ENCODE results near the gene XRCC4. TPM values are rescaled to one million over a fixed set of nuclear protein-coding genes. Genes with fewer than 3 reads are reported as not detected.

The XRCC4 gene
- polyA plus RNA-seq, 1 of the 3 experiments (the other 2 are of a cell fraction): 1.8 TPM

- H3K79me2 ChIP-seq (ENCODE audit: insufficient read depth): no peaks in the 10 kb centered on the region
- H3K9me2 ChIP-seq: no peaks in the 10 kb centered on the region
- ChIA-PET POLR2A (no interaction called here), CTCF (interaction anchor here (0.7 kb wide), 1 partner anchor 30 kb away, joined by 4 read pairs; no protein-coding TSS in a partner anchor)
- H3K4me2 ChIP-seq: no peak overlapping the region
- TF ChIP-seq MEF2A (IDR thresholded peaks at IDR 0.05; ENCODE audit: borderline replicate concordance, low read depth): no peak
- no peak for TF ChIP-seq POLR2AphosphoS5 (IDR thresholded peaks at IDR 0.05; ENCODE audit: low read depth, low read length)
- no peak for TF ChIP-seq USF2 (IDR thresholded peaks at IDR 0.05; ENCODE audit: borderline replicate concordance, low read depth, low read length)
- TF ChIP-seq USF1 (IDR thresholded peaks at IDR 0.05; ENCODE audit: borderline replicate concordance, low read depth): no peak
- H3K36me3 ChIP-seq (replicated peaks in 1 of 2; ENCODE audit: control insufficient read depth in 1 of 2, insufficient read depth in 2 of 2, low read length in 1 of 2): no peaks in the 10 kb centered on the region
- no peaks in the 10 kb centered on the region for H3K27me3 ChIP-seq (ENCODE audit: insufficient read depth)
- H3F3A ChIP-seq (replicated peaks; ENCODE audit: insufficient read depth): peaks cover 11% of the 10 kb centered on the region
- no peaks in the 10 kb centered on the region for H4K20me1 ChIP-seq (ENCODE audit: insufficient read depth)
- no peak overlapping the region for H3K4me3 ChIP-seq (ENCODE audit: low read depth in 2 of 2, low read length in 1 of 2)
- no peaks in the 10 kb centered on the region for H3K9me3 ChIP-seq
- H3K9ac ChIP-seq: no peak overlapping the region
- 91% methylated on average over 7 of the region's 7 CpGs for WGBS (ENCODE audit: low lambda C conversion rate)
- no peak overlapping the region for H3K27ac ChIP-seq (ENCODE audit: low read depth in 2 of 2, low read length in 1 of 2)
- no peak overlapping the region; the same call in 1 of the 2 replicates for H2AFZ ChIP-seq (ENCODE audit: low read depth)
- DNase-seq: no peak
- H3K4me1 ChIP-seq (ENCODE audit: control insufficient read depth in 1 of 2, insufficient read depth in 2 of 2, low read depth in 1 of 2, low read length in 1 of 2): no peaks in the 10 kb centered on the region
Observed at GRCh38 chr5:83378624-83379289, 301.4 kb downstream of the XRCC4 start.

GRCh38 chr5:83385812-83386211 lies 308.5 kb downstream of the XRCC4 start:
- H3K4me2 ChIP-seq: no peak overlapping the region
- no peaks in the 10 kb centered on the region for H3K9me2 ChIP-seq
- no peak overlapping the region for H2AFZ ChIP-seq (ENCODE audit: low read depth)
- DNase-seq: no peak
- no peaks in the 10 kb centered on the region for H3K36me3 ChIP-seq (replicated peaks in 1 of 2; ENCODE audit: control insufficient read depth in 1 of 2, insufficient read depth in 2 of 2, low read length in 1 of 2)
- no peaks in the 10 kb centered on the region for H3F3A ChIP-seq (replicated peaks; ENCODE audit: insufficient read depth)
- no peak for TF ChIP-seq FOXJ3 (CRISPR knock-in tag; IDR thresholded peaks at IDR 0.05)
- TF ChIP-seq POLR2AphosphoS5 (IDR thresholded peaks at IDR 0.05; ENCODE audit: low read depth, low read length): no peak
- TF ChIP-seq TAF1 (IDR thresholded peaks at IDR 0.05; ENCODE audit: borderline replicate concordance, low read depth, low read length): no peak
- TF ChIP-seq, protein P1, sequence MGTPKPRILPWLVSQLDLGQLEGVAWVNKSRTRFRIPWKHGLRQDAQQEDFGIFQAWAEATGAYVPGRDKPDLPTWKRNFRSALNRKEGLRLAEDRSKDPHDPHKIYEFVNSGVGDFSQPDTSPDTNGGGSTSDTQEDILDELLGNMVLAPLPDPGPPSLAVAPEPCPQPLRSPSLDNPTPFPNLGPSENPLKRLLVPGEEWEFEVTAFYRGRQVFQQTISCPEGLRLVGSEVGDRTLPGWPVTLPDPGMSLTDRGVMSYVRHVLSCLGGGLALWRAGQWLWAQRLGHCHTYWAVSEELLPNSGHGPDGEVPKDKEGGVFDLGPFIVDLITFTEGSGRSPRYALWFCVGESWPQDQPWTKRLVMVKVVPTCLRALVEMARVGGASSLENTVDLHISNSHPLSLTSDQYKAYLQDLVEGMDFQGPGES (IDR thresholded peaks at IDR 0.05; ENCODE audit: low read depth, low read length): no peak
- TF ChIP-seq RXRA (IDR thresholded peaks at IDR 0.05; ENCODE audit: borderline replicate concordance, low read depth): no peak
- no peak for TF ChIP-seq FOSL2 (IDR thresholded peaks at IDR 0.05; ENCODE audit: borderline replicate concordance, low read depth)
- no peak for TF ChIP-seq SMC3 (IDR thresholded peaks at IDR 0.05; ENCODE audit: low read depth, low read length)
- TF ChIP-seq FOXM1 (IDR thresholded peaks at IDR 0.05; ENCODE audit: low read depth): no peak
- no peak for TF ChIP-seq RAD21 (IDR thresholded peaks at IDR 0.05; ENCODE audit: low read length)
- TF ChIP-seq JUND (IDR thresholded peaks at IDR 0.05): no peak
- TF ChIP-seq GABPA (IDR thresholded peaks at IDR 0.05; ENCODE audit: low read depth): no peak
- TF ChIP-seq MEF2A (IDR thresholded peaks at IDR 0.05; ENCODE audit: borderline replicate concordance, low read depth): no peak
- no peak for TF ChIP-seq SIN3A (IDR thresholded peaks at IDR 0.05; ENCODE audit: borderline replicate concordance, low read depth, low read length)
- TF ChIP-seq, protein P2, sequence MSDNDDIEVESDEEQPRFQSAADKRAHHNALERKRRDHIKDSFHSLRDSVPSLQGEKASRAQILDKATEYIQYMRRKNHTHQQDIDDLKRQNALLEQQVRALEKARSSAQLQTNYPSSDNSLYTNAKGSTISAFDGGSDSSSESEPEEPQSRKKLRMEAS (IDR thresholded peaks at IDR 0.05; ENCODE audit: low read depth): no peak
- H3K27me3 ChIP-seq (ENCODE audit: insufficient read depth): no peaks in the 10 kb centered on the region
- WGBS (ENCODE audit: low lambda C conversion rate): 70% methylated on average over 4 of the region's 4 CpGs
- H4K20me1 ChIP-seq (ENCODE audit: insufficient read depth): no peaks in the 10 kb centered on the region
- POLR2A ChIA-PET: no interaction called here
- no peak overlapping the region for H3K9ac ChIP-seq
- CTCF ChIA-PET: no interaction called here
- H3K79me2 ChIP-seq (ENCODE audit: insufficient read depth): no peaks in the 10 kb centered on the region
- 0 out of 2 replicates have a peak, but pooled peaks cover 6% of the 10 kb centered on the region for H3K9me3 ChIP-seq
- H3K4me3 ChIP-seq (ENCODE audit: low read depth in 2 of 2, low read length in 1 of 2): no peak overlapping the region
- H3K4me1 ChIP-seq (ENCODE audit: control insufficient read depth in 1 of 2, insufficient read depth in 2 of 2, low read depth in 1 of 2, low read length in 1 of 2): no peaks in the 10 kb centered on the region; a peak in 1 of 4 replicates
- H3K27ac ChIP-seq (ENCODE audit: low read depth in 2 of 2, low read length in 1 of 2): no peak overlapping the region
